Stomach smooth muscle (tissue), 2 donors: ENCODE data around the gene TPSAB1.
"Not testable (repeated sequence)": the region's sequence is repeated elsewhere in the genome, so short reads cannot be mapped to it uniquely, and the experiment has no call there.

Source experiments
- H3K27ac ChIP-seq: one replicate; pipeline ENCODE4 v1.7.0; 2013; ENCODE audit warnings: mild to moderate bottlenecking, low read length, inconsistent platforms
- H3K27me3 ChIP-seq, 2 donors: one replicate each; pipeline ENCODE4 v1.7.0; 2013; ENCODE audit warnings: low read length in 2 of 2; ENCODE audit not compliant: insufficient read depth in 2 of 2, control insufficient read depth in 1 of 2
- H3K36me3 ChIP-seq, 2 donors: one replicate each; pipeline ENCODE4 v1.7.0; 2013; ENCODE audit warnings: low read length in 2 of 2; ENCODE audit not compliant: control insufficient read depth in 2 of 2, insufficient read depth in 2 of 2
- H3K4me1 ChIP-seq: one replicate; pipeline ENCODE4 v1.7.0; 2013; ENCODE audit warnings: low read length; ENCODE audit not compliant: control insufficient read depth, insufficient read depth
- H3K4me3 ChIP-seq, 2 donors: one replicate each; pipeline ENCODE4 v1.7.0; 2013; ENCODE audit warnings: low read length in 2 of 2
- H3K9ac ChIP-seq, 2 donors: one replicate each; pipeline ENCODE4 v1.7.0; 2013; ENCODE audit warnings: low read length in 2 of 2, mild to moderate bottlenecking in 1 of 2
- H3K9me3 ChIP-seq, 2 donors: one replicate each; pipeline ENCODE4 v1.7.0; 2013; ENCODE audit warnings: low read length in 2 of 2; ENCODE audit not compliant: control insufficient read depth in 2 of 2
- donor health status: healthy.
- donor health status: Pancreatic carcinoma.

Gene TPSAB1

DNA sequence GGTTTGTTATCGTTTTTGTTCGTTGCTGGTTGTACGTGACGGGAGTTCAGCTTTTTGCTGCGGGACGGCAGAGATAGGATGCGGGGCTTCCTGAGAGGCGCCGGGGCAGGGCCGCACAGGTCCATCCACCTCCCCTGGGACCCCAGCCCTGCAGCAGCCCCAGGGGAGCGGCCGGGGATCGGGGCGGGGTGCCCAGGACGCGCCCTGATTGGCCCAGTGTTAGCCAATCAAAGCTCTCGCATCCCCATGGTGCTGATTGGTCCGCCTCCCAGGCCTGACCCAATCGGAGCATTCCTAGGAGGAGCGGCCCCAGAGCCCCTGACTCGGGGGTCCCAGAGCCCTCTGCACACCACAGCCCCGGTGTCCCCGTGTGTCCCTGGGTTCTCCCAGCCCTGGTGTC, 1.6 kb upstream of the TPSAB1 start:
- not testable (repeated sequence) for H3K9ac ChIP-seq, H3K27me3 ChIP-seq, H3K4me3 ChIP-seq, H3K9me3 ChIP-seq, H3K27ac ChIP-seq, H3K4me1 ChIP-seq, H3K36me3 ChIP-seq

DNA sequence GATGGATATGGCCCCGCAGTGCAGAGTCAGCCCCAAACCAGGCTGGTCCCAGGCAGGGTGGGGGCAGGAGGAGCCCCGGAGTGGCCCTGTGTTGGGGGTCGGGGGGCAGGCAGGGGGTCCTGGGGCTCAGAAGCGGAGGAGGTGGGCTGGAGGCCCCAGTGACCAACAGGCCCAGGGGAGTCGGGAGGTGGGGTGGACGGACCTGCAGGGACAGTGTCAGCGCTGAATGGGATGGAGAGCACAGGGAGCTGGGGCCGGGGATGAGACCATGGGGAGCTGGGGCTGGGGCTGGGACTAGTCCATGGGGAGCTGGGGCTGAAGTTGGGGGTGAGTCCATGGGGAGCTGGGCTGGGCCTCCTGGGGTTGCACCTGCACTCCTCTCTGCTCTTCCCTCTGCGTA, 930 bp upstream of the TPSAB1 start:
- H3K9ac ChIP-seq, H3K27me3 ChIP-seq, H3K27ac ChIP-seq, H3K4me3 ChIP-seq, H3K9me3 ChIP-seq, H3K36me3 ChIP-seq, H3K4me1 ChIP-seq: not testable (repeated sequence)

DNA sequence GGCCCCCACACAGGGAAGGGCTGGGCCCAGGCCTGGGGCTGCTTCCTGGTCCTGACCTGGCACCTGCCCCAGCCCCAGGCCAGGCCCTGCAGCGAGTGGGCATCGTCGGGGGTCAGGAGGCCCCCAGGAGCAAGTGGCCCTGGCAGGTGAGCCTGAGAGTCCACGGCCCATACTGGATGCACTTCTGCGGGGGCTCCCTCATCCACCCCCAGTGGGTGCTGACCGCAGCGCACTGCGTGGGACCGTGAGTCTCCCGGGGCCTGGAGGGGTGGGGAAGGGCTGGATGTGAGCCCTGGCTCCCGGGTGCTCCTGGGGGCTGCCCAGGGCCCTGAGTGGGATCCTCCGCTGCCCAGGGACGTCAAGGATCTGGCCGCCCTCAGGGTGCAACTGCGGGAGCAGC, 576 bp downstream of the TPSAB1 start:
- H3K36me3 ChIP-seq, H3K4me3 ChIP-seq, H3K4me1 ChIP-seq, H3K9me3 ChIP-seq, H3K9ac ChIP-seq, H3K27ac ChIP-seq: not testable (repeated sequence)
- H3K27me3 ChIP-seq = peaks cover 0 to 13% of the 10 kb centered on the region in 2 donors

DNA sequence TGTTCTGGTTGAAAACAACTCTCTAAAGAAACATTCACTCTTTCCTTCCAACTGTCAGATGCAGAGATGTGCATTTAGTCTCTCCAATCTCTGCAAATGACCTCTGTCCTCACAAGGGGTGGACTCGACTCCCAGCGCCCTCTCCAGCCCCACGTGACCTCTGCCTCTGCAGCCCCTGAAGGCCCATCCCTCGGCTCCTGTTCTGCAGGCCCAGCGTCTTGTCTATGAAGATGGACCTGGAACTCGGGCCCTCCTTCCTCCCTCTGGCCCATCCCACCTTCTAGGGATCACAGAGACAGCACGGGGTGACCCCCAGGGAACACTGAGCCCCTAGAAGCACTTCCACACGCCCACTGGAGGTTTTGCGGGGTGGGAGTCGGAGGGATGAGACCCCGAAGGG, 2.9 kb downstream of the TPSAB1 start:
- H3K4me3 ChIP-seq, H3K9ac ChIP-seq, H3K36me3 ChIP-seq, H3K4me1 ChIP-seq, H3K27ac ChIP-seq, H3K9me3 ChIP-seq: not testable (repeated sequence)
- H3K27me3 ChIP-seq = peaks cover 0 to 11% of the 10 kb centered on the region in 2 donors

DNA sequence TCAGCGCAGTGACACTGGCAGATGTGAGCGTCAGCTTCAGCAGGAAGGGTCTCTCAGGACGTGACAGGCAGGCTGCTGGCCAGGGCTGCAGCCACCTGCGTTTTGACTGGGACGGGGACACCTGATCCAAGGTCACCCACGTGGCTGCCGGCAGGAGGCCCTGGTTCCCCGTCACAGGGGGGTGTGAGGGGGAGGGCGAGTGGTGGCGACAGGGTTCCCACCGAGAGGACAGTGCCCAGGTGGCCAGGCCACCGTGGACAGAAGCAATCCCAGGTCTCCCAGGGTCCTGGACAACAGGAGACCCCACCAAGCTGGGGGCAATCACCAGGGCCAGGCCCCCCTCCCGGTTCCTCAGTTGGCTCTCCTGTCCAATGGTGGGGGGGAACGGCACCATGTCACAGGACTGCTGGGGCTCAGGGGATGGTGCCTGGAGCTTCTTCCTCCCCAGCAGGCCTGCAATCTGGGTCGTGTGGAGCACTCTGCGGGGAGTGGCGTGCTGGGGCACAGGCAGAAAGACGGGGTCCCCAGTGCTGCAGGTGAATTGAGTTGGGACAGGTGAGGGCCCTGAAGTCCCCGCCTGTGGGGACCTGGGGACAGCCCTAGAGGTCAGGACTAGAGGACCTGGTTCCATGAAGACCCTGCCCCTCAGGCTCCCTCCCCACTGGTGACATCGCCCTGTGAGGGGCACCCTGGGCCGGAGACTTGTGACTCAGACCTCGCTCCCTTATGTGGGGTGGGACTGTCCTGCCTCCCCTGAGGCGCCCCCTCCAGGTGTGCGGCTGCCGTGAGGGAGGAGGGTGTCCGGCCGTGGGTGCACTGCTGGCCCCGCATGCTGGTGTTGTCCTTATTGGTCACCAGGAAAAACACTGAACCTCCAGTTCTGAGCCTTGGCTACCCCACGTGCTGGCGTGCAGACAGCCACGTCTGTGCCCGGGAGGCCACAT, 3.7 kb downstream of the TPSAB1 start:
- H3K4me3 ChIP-seq, H3K27ac ChIP-seq, H3K4me1 ChIP-seq, H3K9ac ChIP-seq, H3K9me3 ChIP-seq, H3K36me3 ChIP-seq: not testable (repeated sequence)
- peaks cover 0 to 11% of the 10 kb centered on the region in 2 donors for H3K27me3 ChIP-seq

DNA sequence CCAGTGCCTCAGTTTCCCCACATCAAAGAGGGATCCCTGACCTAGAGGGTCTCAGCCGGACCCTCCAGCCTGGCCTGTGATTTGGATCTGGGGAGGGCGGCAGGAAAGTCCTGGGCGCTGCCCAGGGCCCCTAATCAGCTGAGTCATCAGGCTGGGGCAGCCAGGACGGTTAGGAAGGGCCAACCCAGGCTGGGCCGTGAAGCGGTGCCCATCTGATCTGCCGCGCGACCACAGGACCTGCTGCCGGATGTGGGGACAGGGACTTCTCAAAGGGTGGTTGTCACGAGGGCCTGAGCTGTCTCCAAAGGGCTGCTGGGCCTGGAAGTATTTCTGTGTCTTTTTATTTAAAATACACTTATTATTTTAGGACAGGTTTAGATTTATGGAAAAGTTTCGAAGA, 4.4 kb downstream of the TPSAB1 start:
- H3K27me3 ChIP-seq = peaks cover 0 to 11% of the 10 kb centered on the region in 2 donors
- H3K9me3 ChIP-seq = no peaks in the 10 kb centered on the region
- no peak overlapping the region for H3K9ac ChIP-seq
- no peaks in the 10 kb centered on the region for H3K36me3 ChIP-seq
- H3K4me1 ChIP-seq = no peaks in the 10 kb centered on the region
- H3K27ac ChIP-seq = no peak overlapping the region
- H3K4me3 ChIP-seq = no peak overlapping the region

DNA sequence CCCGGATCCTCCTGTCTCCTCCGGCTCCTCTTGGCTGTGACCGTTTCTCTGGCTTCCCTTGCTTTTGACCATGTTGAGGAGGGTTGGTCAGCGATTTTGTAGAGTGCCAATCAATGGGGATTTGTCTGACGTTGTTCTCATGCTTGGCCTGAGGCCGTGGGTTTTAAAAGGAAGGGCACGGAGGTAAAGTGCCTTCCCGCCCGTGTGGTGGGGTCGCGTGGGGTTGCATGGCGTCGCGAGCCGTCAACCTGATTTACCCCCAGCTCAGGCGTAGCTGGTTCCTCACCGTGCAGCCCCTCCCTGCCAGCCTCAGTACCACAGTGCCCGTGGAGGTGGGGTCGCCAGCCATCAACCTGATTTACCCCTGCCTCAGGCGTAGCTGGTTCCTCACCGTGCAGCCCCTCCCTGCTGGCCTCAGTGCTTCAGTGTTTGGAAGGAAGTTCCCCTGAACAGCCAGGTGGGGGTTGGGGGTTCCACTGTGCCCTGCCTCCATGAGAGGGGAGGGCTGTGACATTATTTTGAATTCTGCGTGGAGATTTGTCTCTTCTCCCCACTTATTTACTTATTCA, 5.0 kb downstream of the TPSAB1 start:
- no peak overlapping the region for H3K4me3 ChIP-seq
- no peaks in the 10 kb centered on the region for H3K9me3 ChIP-seq
- no peak overlapping the region for H3K9ac ChIP-seq
- peaks cover 0 to 11% of the 10 kb centered on the region in 2 donors for H3K27me3 ChIP-seq
- H3K4me1 ChIP-seq = no peaks in the 10 kb centered on the region
- H3K27ac ChIP-seq = no peak overlapping the region
- no peaks in the 10 kb centered on the region for H3K36me3 ChIP-seq

DNA sequence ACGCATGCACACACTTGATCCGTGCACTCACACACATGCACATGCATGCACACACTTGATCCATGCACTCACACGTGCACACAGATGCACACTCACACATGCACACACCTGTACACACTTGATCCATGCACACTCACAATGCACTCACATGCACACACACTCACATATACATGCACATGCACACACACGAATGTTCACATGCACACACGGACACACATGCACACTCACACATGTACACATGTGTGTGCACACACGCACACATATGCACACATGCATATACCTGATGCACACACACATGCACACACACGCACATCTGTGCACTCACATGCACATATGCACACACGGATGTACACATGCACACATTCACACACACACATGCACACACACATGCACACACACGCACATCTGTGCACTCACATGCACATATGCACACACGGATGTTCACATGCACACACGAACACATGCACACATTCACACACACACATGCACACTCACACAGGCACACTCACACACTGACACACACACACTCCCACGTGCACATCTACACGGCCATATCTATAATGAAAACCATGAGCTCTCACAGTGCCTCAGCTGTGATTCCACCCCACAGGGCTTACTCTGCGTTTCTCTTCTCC, 7.5 kb downstream of the TPSAB1 start:
- not testable (repeated sequence) for H3K4me3 ChIP-seq, H3K9me3 ChIP-seq, H3K9ac ChIP-seq, H3K4me1 ChIP-seq, H3K36me3 ChIP-seq, H3K27ac ChIP-seq
- peaks cover 0 to 11% of the 10 kb centered on the region in 2 donors for H3K27me3 ChIP-seq

DNA sequence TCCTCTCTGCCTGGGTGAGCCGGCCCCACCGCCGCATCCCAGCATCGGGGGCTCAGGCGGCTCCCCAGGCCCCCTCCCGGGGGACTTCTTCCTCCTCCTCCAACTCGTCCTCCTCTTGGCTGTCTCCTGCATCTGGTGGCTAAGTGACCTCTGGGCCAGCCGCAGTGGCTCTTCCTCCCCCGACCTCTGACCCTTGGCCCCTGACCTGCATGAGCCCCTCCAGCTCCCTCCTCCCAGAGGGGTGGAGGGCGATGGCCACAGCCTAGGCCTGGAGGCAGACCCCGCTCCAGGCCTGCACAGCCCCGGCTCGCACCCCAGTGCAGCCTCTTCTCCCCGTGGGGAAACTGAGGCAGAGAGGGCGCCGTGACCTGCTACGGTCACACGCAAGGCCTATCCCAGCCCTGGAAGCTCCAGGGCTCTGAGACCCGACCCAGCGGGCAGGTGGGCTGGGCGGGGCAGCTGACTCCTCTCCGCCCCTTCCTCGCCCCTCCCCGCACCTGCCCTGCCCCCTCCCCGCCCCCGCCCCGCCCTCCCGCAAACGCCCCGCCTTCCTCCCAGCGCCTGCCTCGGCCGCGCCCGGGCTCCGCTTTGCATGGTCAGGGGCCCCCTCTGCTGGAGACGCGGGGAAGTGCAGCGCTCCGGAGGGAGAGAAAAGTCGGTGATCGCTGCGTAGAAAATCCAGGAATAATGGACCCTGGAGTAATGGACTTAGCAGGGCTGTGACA, 8.7 kb downstream of the TPSAB1 start:
- not testable (repeated sequence) for H3K9ac ChIP-seq, H3K4me3 ChIP-seq, H3K9me3 ChIP-seq, H3K4me1 ChIP-seq, H3K27me3 ChIP-seq, H3K36me3 ChIP-seq, H3K27ac ChIP-seq

DNA sequence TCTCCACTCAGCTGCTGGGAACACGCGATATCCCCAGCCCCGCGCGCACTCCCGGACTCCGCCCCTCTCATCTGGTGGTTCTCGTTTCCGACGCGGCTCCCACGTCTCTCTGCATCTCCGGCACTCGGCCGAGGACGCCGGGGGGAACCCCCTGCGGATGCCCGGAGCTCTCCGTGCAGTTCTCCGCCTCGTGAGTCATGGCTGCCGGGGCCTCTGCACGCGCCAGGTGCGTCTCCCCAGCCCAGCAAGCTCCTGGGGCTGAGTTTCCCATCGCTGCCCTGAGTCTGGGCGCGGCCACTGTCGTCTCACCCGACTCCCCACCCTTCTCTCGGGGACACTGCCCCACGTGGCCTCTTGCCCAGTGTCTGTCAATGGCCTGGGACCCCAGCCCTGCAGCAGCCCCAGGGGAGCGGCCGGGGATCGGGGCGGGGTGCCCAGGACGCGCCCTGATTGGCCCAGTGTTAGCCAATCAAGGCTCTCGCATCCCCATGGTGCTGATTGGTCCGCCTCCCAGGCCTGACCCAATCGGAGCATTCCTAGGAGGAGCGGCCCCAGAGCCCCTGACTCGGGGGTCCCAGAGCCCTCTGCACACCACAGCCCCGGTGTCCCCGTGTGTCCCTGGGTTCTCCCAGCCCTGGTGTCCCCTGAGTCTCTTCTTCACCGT, 13.3 kb downstream of the TPSAB1 start:
- H3K27ac ChIP-seq, H3K27me3 ChIP-seq, H3K9ac ChIP-seq, H3K4me3 ChIP-seq, H3K9me3 ChIP-seq, H3K36me3 ChIP-seq, H3K4me1 ChIP-seq: not testable (repeated sequence)
